NCI-H2107 (cell line): ENCODE measurements around the gene BEX5.
A peak's percentile ranks its signal among the peaks of the same experiment; 100 is the strongest.
"Not testable (repeated sequence)": the region's sequence is repeated elsewhere in the genome, so short reads cannot be mapped to it uniquely, and the experiment has no call there.

Experiments used
- DNase-seq: peaks from one replicate; lab custom pipeline; 2025; lab: John Stamatoyannopoulos, UW

BEX5 gene

GRCh38 chrX:102155806-102156179 is at the start of gene BEX5:
Gene BEX5, minus strand, starts transcription at chrX:102155977. Its CDS starts 1,712 bp downstream, at chrX:102154265.
- DNase-seq: peak; percentile 78

DNA sequence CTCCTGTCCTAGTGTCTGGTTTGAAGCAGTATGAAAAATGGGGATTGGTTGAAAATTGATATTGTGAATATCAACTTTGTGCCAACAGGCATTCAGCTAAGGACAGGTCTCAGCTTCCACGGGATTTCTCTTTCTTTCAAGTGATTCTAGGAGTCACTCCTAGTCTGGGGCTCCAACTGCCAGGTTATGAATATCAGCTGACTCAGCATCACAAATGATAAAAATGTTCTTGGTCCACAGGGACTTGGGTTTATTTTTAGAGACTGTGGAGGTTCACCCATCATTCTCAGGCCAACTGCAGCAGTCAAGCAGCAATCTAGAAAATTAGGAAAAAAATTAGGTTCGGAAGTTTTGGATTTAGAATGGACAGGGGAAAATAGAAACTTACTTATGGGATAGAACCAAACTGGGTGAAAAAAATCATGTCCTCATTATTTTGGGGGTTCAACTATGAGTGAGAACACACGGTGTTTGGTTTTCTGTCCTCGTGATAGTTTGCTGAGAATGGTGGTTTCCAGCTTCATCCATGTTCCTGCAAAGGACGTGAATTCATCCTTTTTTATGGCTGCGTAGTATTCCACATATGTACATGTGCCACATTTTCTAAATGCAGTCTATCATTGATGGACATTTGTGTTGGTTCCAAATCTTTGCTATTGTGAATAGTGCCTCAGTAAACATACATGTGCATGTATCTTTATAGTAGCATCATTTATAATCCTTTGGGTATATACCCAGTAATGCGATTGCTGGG is 30.4 kb upstream of the BEX5 start:
- no peak for DNase-seq

GRCh38 chrX:102154900-102155805 is 624 bp downstream of the BEX5 start:
- peak; percentile 1 for DNase-seq

- peak; percentile 24 for DNase-seq
These were observed 1.4 kb downstream of the BEX5 start for GRCh38 chrX:102154218-102154860.

- DNase-seq: not testable (repeated sequence)
These were observed 13.5 kb downstream of the BEX5 start, which contains the start of gene TCEAL6 for GRCh38 chrX:102142274-102142673. Gene TCEAL6, minus strand, starts transcription at chrX:102142481.

GRCh38 chrX:102141631-102142030 is 14.1 kb downstream of the BEX5 start:
- not testable (repeated sequence) for DNase-seq

DNA sequence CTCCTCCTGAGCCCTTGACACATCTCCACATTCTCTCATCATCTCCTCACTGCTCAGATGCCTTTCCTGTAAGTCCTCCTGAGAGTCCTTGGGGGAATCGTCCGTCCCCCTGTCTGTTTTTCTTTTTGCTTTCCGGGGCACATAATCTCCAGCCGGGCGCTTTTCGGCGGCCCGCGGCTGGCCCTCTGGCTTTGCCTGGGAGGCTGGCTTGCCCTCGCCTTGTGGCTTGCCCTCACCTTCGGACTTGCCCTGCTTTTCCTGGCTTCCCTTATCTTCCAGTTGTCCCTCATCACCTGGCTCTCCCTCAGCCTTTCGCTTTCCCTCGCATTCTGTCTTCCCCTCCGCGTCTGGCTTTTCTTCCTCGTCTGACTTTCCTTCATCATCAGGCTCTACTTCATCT is 14.9 kb downstream of the BEX5 start:
- DNase-seq: not testable (repeated sequence)

- no peak for DNase-seq
These were observed 17.7 kb downstream of the BEX5 start for GRCh38 chrX:102138064-102138463.

DNA sequence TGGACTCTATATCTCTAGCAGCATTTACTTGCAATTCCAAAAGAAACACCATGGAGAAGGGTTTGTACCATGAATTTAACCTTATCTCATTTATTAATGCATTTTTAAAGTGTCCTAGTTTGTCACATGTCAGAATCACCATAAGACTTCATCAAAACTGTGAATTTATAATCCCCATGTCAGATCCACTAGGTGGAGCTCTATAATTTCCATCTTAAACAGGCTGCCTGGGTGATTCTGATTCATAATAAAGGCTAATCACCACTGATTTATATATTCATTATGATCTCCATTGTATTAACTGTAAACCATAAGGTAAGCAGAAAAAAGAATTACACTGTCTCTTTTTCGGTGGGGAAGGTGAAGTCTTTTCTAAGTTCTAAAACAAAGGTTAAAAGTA is 26.3 kb downstream of the BEX5 start:
- DNase-seq: no peak

GRCh38 chrX:102126863-102127262 is 28.9 kb downstream of the BEX5 start:
- DNase-seq: no peak

DNA sequence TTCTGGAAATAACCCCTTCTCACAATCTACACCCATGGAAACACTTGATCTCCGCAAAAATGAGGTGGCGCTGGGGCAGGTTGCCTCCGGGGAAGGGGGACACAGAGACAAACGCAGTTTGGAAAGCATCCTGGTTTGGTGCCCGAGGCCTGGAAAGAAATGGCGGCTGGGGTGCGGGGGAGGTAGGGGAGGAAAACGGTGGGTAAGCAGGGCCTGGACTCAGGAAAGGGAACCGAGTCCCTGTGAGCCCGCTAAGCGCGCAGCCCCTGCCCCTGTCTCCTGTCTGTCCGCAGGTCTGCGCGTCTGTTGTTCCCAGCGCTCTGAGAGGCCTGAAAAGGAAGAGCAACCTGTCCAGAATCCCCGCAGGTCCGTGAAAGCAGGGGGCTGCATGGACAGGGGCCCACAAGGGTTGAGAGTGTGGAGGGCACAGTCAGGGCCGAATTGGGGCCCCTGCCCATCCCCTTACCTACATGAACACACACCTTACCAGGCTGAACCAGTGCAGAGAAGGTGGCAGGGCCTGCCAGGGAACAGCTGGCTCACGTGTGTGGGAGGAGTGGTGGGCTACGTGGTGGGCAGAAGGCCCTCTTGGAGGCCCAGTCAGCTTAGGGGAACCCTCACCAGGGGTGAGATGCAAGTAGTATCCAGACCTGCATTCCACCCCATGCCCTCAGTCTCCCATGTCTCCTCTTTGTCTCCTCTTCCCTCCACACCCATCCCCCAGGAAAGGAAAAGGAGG is 29.5 kb downstream of the BEX5 start:
- not testable (repeated sequence) for DNase-seq

GRCh38 chrX:102125436-102125835 is 30.3 kb downstream of the BEX5 start, which contains the start of gene TCEAL2:
Gene TCEAL2, plus strand, starts transcription at chrX:102125679. Its CDS starts 1,152 bp downstream, at chrX:102126831.
- DNase-seq: peak; percentile 35

- not testable (repeated sequence) for DNase-seq
These were observed 30.8 kb downstream of the BEX5 start for GRCh38 chrX:102125014-102125413.

DNA sequence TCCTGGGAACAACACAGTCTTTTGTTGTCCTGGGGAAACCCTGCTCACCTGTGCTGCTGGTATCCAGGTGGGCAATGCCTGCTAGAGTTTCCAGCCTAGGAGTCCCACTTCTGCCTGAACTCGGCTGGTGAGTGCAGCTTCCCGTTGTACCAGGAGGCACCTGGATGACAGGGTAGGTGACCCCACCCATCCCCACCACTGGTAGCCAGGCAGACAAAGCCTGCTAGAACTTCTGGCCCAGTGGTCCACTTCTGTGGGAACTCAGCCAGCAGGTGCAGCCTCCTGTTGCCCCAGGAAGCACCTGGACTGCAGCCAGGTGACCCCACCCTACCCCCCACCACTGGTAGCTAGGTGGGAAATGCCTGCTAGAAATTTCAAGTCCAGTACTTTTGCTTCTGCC is 40.0 kb downstream of the BEX5 start:
- no peak for DNase-seq

- no peak for DNase-seq
These were observed 42.4 kb downstream of the BEX5 start for GRCh38 chrX:102113367-102113766.
